ENCODE results near the gene GPR157.

The GPR157 gene

DNA sequence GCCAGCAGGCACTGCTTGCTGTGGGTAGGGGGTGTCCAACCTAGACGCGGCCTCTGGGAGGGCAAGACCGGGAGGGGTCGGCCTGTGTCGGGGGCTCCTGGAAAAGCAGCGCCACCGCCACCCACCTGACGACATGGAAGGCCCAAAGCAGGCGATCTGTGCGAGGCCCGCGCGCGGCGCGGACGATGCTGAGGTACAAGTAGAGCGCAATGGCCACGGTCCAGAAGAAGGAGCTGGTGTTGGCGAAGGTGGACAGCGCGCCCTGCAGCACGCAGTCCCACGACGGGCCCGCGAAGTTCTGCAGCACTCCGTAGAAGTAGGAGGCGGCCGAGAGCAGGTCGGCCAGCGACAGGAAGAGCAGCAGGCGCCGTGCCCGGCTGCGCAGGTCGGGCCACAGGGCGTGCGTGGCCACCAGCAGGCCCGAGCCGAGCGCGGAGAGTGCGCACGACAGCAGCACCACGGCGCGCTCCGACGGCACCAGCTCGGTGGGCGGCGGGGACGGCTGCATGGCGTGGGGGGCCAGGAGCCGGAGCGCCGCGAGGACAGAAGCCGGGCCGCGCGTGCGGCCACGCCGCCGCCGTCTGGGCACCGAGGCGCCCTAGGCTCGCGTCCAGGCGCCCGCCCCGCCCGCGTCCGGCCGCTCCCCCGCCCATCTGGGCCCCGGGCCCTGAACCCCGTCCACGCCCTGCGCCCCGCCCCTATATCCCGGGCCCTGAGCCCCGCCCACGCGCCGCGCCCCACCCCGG lies at the start of gene GPR157:
TSS of gene GPR157 (minus strand) at position 583 of the 746 bp plus-strand sequence. CDS start at position 508, 75 bp downstream.
- TF ChIP-seq CTCF (IDR thresholded peaks at IDR 0.05; ENCODE audit: borderline replicate concordance, control extremely low read depth, extremely low read depth, insufficient read depth, missing control alignments): peak; percentile 15
- peak; percentile 99 for DNase-seq (ENCODE audit: low spot score)
- in situ Hi-C loops (cut with MboI; ENCODE audit: low sequenced_read_pairs, unreplicated experiment): no loop called here

GRCh38 chr1:9174762-9175161 lies 45.9 kb upstream of the GPR157 start:
- no peak for DNase-seq (ENCODE audit: low spot score)
- in situ Hi-C loops (cut with MboI; ENCODE audit: low sequenced_read_pairs, unreplicated experiment): no loop called here
- TF ChIP-seq CTCF (IDR thresholded peaks at IDR 0.05; ENCODE audit: borderline replicate concordance, control extremely low read depth, extremely low read depth, insufficient read depth, missing control alignments): no peak

DNA sequence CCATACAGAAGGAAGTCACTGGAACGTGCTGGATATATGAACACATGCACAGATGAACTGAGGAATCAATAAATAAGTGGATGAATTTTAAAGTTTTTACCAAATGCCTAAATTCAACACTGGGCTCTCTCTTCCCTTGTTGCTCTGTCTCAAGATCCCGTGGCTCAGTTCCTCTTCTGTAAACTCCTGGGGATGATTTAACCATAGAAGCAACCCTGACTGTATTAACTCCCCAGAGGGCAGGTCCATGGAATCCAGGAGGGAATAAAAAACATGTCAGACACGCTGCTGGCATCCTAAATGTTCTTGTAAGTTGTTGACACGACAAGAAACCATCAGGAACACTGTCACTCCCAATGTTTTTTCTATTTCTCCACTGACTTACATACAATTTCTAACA lies 45.3 kb upstream of the GPR157 start:
- TF ChIP-seq CTCF (IDR thresholded peaks at IDR 0.05; ENCODE audit: borderline replicate concordance, control extremely low read depth, extremely low read depth, insufficient read depth, missing control alignments): no peak
- no peak for DNase-seq (ENCODE audit: low spot score)
- in situ Hi-C loops (cut with MboI; ENCODE audit: low sequenced_read_pairs, unreplicated experiment): no loop called here

DNA sequence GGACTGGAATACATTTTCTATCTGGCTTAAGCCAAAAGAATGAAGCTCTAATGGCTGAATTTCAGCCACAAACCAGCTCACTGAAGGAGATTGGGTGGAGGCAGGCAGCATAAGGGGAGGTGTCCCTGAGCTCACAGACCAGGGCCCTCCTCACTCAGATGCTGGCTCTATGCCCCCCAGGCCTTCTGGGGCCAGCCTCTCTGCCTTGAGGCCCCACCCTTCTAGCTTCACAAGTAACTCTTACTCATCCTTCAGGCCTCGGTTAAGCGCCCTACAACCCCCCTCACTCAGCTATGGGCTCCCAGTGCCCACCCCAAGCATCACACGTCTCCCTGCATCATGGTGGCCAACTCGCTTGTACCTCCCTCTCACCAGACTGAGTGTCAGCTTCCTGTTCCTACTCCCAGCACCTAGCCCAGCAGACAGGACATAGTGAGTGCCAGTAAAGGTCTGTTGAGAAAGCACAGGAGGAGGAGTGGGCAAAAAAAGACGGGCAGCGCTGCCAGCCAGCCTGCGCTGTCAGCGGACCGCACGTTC lies 40.8 kb upstream of the GPR157 start:
- in situ Hi-C loops (cut with MboI; ENCODE audit: low sequenced_read_pairs, unreplicated experiment): no loop called here
- DNase-seq (ENCODE audit: low spot score): no peak
- no peak for TF ChIP-seq CTCF (IDR thresholded peaks at IDR 0.05; ENCODE audit: borderline replicate concordance, control extremely low read depth, extremely low read depth, insufficient read depth, missing control alignments)

DNA sequence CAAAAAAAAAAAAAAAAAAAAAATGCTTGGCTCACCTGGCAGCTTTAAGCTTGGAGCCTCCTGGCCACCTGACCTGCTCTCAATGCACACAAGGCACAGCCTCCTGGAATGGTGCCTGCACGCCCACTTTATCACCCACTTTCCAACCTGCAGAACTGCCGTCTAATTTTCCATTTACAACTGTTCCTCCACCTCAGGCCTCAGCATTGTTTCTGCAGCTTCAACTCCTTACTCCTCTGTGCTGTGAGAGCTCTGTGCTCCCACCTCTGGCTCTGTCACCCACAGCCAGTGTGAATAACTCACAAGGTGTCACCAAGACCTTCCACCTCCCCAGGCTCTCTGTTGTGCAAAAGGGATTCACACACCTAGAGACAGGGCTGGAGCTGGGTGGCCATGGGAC lies 38.7 kb upstream of the GPR157 start:
- TF ChIP-seq CTCF (IDR thresholded peaks at IDR 0.05; ENCODE audit: borderline replicate concordance, control extremely low read depth, extremely low read depth, insufficient read depth, missing control alignments): no peak
- in situ Hi-C loops (cut with MboI; ENCODE audit: low sequenced_read_pairs, unreplicated experiment): no loop called here
- DNase-seq (ENCODE audit: low spot score): no peak

DNA sequence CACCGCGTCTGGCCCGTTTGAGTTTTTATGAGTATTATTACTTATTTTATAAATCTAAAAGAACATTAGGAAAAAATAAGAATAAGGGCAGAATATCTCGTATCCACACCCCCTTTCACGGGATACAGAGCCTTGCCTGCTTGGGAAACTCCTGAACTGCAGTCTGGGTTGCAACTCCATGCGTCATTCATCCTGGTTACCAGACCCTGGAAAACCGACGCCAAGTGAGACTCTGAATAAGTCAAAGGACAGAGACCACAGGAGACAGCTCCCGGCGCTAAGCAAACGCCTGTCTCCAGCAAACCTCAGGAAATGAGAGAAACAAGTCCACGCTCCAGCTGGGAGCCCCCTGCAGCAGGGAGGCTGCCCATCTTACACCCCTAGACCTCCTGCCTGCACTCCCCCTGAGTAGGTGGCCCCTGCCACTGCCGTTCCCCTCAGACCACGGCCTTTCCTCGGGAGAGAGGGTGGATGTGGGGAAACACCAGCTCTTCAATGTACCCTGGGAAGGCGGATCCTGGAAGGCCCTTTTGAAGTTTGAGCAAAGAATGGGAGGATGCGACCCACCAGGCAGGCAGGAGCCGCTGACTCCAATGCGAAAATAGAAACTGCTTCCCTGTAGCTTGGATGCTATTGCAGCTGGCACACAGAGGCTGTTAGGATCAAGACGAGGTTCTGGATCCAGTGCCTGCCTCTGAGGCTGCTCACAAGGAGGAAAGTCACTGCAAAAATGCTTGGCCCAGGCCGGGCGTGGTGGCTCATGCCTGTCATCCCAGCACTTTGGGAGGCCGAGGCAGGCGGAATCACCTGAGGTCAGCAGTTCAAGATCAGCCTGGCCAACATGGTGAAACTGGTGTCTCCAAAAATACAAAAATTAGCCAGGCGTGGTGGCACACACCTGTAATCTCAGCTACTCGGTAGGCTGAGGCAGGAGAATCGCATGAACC lies 37.7 kb upstream of the GPR157 start:
- in situ Hi-C loops (cut with MboI; ENCODE audit: low sequenced_read_pairs, unreplicated experiment): no loop called here
- no peak for DNase-seq (ENCODE audit: low spot score)

More for the DNA sequence above, 37.7 kb upstream of the GPR157 start:
- TF ChIP-seq CTCF (IDR thresholded peaks at IDR 0.05; ENCODE audit: borderline replicate concordance, control extremely low read depth, extremely low read depth, insufficient read depth, missing control alignments): no peak

All from GM13976 (cell line).